T-helper 1 cell treated with Interleukin-12 subunit alpha and Interleukin-12 subunit beta and Interleukin-4 antibody, amounts not matched to agents 30 μg/mL and 1 μg/mL, for 36 hours (primary cell): ENCODE data around the gene PNKD.
A peak's percentile ranks its signal among the peaks of the same experiment; 100 is the strongest.

Source experiments
- H3K27ac Mint-ChIP-seq: one replicate; pipeline ENCODE4 v1.8.0; 2021; ENCODE audit warnings: mild to moderate bottlenecking, mixed read lengths
- H3K27me3 Mint-ChIP-seq: one replicate; pipeline ENCODE4 v1.8.0; 2021; ENCODE audit warnings: low read depth, mixed read lengths
- H3K36me3 Mint-ChIP-seq: one replicate; pipeline ENCODE4 v1.8.0; 2021; ENCODE audit warnings: low read depth, mixed read lengths
- H3K4me1 Mint-ChIP-seq: one replicate; pipeline ENCODE4 v1.8.0; 2021; ENCODE audit warnings: low read depth, mixed read lengths
- H3K4me3 Mint-ChIP-seq: one replicate; pipeline ENCODE4 v1.8.0; 2021; ENCODE audit warnings: mild to moderate bottlenecking, moderate library complexity, mixed read lengths
- H3K9me3 Mint-ChIP-seq: one replicate; pipeline ENCODE4 v1.8.0; 2021; ENCODE audit warnings: mixed read lengths

Gene PNKD

GRCh38 chr2:218322768-218323525 lies 52.6 kb downstream of the PNKD start:
- Mint-ChIP-seq H3K4me1 (peaks cover 19% of the 10 kb centered on the region), H3K4me3 (peak overlapping the region; percentile 79), H3K36me3 (peaks cover 4% of the 10 kb centered on the region), H3K27me3 (peaks cover 34% of the 10 kb centered on the region), H3K27ac (no peak overlapping the region), H3K9me3 (no peaks in the 10 kb centered on the region)

DNA sequence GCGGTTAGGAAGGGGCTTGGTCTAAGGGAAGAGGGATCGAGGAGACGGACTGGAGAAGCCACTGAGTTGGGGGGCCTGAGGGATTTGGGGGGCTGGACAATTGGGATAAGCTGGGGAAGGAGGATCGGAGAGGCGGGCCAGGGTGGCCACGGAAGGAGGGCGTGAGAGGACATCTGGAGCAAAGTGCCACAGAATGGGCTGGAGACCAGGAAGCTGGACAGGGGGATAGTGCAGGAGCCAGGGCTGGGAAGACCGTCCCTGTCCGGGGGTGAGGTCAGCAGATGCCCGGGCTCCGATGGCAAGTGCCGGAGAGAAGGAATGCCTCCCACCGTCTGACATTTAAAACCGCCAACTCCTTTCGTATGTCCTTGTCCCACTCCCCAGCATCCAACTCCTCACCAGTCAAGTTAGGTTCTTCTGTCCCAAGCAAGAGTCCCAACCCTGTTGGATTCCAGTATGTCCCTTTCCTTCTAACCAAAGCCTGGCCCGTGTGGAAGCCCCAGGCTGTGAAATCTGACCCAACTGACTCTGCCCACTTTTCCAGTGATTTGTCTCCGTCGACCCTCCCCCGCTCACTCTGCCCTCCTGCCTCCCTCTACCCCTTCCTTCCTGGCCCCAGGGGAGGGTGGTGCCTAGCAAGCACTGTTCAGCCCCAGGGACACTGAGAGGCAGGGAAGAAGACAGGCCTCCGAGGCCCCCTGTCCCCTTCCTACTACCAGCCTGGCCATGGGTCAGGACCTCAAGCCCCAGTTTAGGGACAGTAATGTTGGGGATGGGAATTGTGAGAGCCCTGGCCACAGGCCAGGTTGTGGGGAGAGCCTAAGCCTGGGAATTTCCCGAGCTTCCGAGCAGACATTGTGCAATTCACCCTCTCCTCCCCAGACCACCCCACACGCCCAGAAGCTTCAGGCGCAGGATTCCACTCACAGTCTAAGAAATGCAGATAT lies 53.5 kb downstream of the PNKD start:
- peaks cover 16% of the 10 kb centered on the region for H3K4me1 Mint-ChIP-seq
- H3K27me3 Mint-ChIP-seq, result peaks cover 34% of the 10 kb centered on the region
- no peaks in the 10 kb centered on the region for H3K36me3 Mint-ChIP-seq
- peak overlapping the region; percentile 79 for H3K4me3 Mint-ChIP-seq
- no peak overlapping the region for H3K27ac Mint-ChIP-seq
- H3K9me3 Mint-ChIP-seq, result no peaks in the 10 kb centered on the region

DNA sequence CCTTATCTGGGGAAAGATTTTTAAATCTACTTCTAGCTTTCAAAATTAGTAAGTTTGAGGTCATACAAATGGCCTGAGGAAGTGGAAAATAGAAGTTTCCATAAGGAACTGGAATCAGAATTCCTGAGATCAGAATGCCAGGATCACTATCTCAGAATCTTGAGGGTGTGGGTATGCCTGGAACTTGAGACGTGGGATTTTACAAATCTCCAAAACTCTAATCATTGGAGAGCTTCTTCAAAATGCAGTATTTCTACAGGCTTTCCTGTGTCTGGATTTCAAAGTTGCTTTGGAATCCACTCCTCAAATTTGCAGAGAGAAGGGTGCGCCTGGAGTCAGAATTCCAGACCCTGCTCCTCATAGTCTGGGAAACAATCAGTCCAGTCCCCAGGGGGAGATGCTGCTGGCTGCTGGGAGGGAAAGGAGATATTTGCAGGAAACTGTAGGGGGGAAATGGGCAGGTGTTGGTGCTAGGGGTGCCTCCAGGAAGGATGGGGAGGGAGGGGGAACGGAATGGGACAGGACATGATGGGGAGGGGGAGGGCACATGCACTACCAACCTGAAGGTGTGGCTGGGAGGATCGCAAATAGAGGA lies 55.3 kb downstream of the PNKD start:
- Mint-ChIP-seq H3K36me3 (no peaks in the 10 kb centered on the region), H3K9me3 (no peaks in the 10 kb centered on the region), H3K4me3 (no peak overlapping the region), H3K27ac (no peak overlapping the region), H3K4me1 (peaks cover 19% of the 10 kb centered on the region), H3K27me3 (peaks cover 34% of the 10 kb centered on the region)

DNA sequence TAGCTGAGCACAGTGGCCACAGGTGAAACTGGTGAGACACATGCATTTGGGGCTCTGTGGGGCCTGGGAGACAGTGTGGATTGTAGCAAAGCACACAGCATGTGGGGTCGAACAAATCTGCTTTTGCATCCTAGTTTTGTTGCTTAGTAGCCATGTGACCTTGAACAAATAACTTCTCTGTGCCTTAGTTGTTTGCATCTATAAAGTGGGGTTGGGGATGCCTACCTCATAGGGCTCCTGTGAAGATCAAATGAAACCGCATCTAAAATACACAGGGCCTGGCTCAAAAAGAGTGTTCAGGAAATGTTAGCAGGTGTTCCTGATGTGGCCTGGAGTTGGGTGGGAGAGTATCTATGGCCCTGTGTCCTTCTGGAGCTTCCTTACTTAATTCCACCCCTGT lies 56.0 kb downstream of the PNKD start:
- Mint-ChIP-seq H3K27me3 (peaks cover 30% of the 10 kb centered on the region), H3K27ac (no peak overlapping the region)

DNA sequence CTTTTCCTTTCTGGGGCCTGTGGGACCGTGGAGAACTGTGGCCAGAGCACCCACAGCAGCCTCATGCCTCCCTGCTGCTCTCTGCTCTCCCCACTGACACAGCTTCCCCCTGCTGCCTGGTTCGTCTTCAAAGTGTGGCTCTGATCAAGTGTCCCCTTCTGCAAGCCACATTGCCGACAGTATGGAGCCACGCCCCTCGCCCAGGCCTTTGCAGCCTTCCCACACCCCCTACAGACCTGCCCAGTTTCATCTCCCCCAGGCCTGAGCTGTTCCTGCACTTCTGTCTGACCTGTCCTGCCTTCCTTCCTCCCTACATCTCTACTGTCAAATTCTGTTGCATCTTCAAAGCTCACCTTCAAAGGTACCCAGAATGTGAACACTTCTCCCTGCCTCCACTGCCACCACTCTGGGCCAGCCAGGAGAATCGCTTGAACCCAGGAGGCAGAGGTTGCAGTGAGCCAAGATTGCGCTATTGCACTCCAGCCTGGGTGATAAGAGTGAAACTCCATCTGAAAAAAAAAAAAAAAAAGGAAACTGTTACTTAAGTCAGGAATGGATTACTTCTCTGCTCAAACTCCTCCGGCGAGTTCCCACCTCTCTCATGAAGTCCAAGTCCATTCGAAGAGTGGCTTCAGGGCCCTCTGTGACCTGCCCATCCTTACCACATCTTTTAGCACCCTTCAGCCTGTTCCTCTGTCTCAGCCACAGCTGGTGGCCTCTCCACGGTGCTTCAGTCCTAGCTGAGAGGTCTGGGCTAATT lies 57.3 kb downstream of the PNKD start:
- no peaks in the 10 kb centered on the region for H3K9me3 Mint-ChIP-seq
- H3K36me3 Mint-ChIP-seq, result no peaks in the 10 kb centered on the region
- no peak overlapping the region for H3K4me3 Mint-ChIP-seq
- H3K27me3 Mint-ChIP-seq, result peaks cover 24% of the 10 kb centered on the region
- H3K4me1 Mint-ChIP-seq, result peaks cover 10% of the 10 kb centered on the region
- H3K27ac Mint-ChIP-seq, result no peak overlapping the region

More for the DNA sequence above, 56.0 kb downstream of the PNKD start:
- H3K9me3 Mint-ChIP-seq, result no peaks in the 10 kb centered on the region
- no peak overlapping the region for H3K4me3 Mint-ChIP-seq
- H3K36me3 Mint-ChIP-seq, result no peaks in the 10 kb centered on the region
- H3K4me1 Mint-ChIP-seq, result peaks cover 15% of the 10 kb centered on the region

DNA sequence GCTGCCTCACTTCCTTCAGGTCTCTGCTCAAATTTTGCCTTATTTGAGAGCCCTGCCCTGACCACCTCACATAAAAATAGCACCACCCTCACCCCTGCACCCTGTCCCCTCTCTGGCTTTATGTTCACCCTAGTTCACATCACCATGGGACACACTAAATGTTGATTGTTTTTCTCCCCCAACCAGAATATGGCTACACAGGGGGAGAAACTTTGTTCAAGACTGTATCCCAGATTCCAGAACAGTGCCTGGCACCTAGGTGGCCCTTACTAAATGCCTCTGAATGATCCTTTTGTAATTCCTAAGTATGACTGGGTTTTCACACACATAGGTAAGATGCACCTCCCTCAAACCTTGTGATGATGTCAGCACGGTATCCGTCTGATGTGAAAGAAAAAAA lies 58.0 kb downstream of the PNKD start:
- H3K4me3 Mint-ChIP-seq, result no peak overlapping the region
- H3K27me3 Mint-ChIP-seq, result peaks cover 23% of the 10 kb centered on the region
- peaks cover 11% of the 10 kb centered on the region for H3K4me1 Mint-ChIP-seq
- no peaks in the 10 kb centered on the region for H3K36me3 Mint-ChIP-seq
- H3K9me3 Mint-ChIP-seq, result no peaks in the 10 kb centered on the region
- H3K27ac Mint-ChIP-seq, result no peak overlapping the region

GRCh38 chr2:218329027-218329825 lies 58.9 kb downstream of the PNKD start:
- Mint-ChIP-seq H3K27me3 (peaks cover 13% of the 10 kb centered on the region), H3K36me3 (no peaks in the 10 kb centered on the region), H3K4me3 (no peak overlapping the region), H3K9me3 (no peaks in the 10 kb centered on the region), H3K27ac (no peak overlapping the region), H3K4me1 (peaks cover 5% of the 10 kb centered on the region)

GRCh38 chr2:218329826-218330593 lies 59.7 kb downstream of the PNKD start:
- no peaks in the 10 kb centered on the region for H3K36me3 Mint-ChIP-seq
- H3K9me3 Mint-ChIP-seq, result no peaks in the 10 kb centered on the region
- no peak overlapping the region for H3K4me3 Mint-ChIP-seq
- H3K27me3 Mint-ChIP-seq, result peaks cover 9% of the 10 kb centered on the region
- H3K27ac Mint-ChIP-seq, result no peak overlapping the region
- H3K4me1 Mint-ChIP-seq, result peaks cover 5% of the 10 kb centered on the region

- Mint-ChIP-seq H3K36me3 (no peaks in the 10 kb centered on the region), H3K4me1 (peaks cover 5% of the 10 kb centered on the region), H3K27me3 (no peaks in the 10 kb centered on the region), H3K9me3 (no peaks in the 10 kb centered on the region), H3K4me3 (no peak overlapping the region), H3K27ac (no peak overlapping the region)
These were observed 61.4 kb downstream of the PNKD start for GRCh38 chr2:218331745-218332144.

- Mint-ChIP-seq H3K27ac (no peak overlapping the region), H3K36me3 (no peaks in the 10 kb centered on the region), H3K27me3 (no peaks in the 10 kb centered on the region), H3K9me3 (no peaks in the 10 kb centered on the region), H3K4me1 (peaks cover 5% of the 10 kb centered on the region), H3K4me3 (no peak overlapping the region)
These were observed 62.0 kb downstream of the PNKD start for GRCh38 chr2:218332288-218332687.

DNA sequence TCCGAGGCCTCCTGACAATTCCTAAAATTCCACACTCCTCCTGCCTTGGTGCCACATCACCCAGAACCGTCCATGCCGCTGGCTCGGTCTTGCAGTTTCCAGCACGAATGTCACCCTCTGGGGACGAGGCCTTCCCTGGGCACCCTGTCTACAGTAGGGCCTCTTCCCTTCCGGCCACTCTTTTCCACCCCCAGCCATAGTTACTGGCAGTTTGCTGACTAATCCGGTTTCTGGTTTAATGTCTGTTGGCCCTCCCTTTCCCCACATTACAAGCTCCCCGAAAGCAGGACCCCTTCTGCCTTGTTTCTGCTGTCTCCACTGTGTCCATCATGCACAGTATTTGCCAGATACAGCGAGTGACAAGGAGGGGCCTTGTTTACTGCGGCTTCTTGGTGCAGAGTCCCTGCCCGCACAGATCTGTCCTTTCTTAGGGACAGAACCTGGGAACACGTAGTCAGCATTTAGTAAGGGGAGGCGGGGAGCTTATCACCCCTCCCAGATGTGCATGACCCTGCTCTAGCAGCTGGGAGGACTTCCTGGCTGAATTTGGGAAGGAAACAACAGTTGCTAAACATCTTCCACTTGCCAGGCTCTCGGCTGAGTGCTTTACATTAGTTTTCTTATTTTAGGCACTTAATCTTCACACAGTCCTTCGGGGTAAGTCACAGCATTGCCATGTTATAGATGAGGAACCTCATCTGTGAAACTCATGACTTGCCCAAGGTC lies 62.8 kb downstream of the PNKD start:
- Mint-ChIP-seq H3K9me3 (no peaks in the 10 kb centered on the region), H3K4me1 (peaks cover 5% of the 10 kb centered on the region), H3K4me3 (no peak overlapping the region), H3K27me3 (no peaks in the 10 kb centered on the region), H3K27ac (no peak overlapping the region), H3K36me3 (no peaks in the 10 kb centered on the region)

GRCh38 chr2:218334531-218334930 lies 64.2 kb downstream of the PNKD start:
- Mint-ChIP-seq H3K4me1 (peaks cover 5% of the 10 kb centered on the region), H3K27ac (no peak overlapping the region), H3K9me3 (no peaks in the 10 kb centered on the region), H3K36me3 (no peaks in the 10 kb centered on the region), H3K27me3 (no peaks in the 10 kb centered on the region), H3K4me3 (no peak overlapping the region)
